ENCODE results near the gene COL25A1.

The COL25A1 gene

GRCh38 chr4:108926061-108926460 lies 376.4 kb downstream of the COL25A1 start:
- ChIA-PET CTCF (no interaction called here), POLR2A (no interaction called here)
- TF ChIP-seq, protein P1, sequence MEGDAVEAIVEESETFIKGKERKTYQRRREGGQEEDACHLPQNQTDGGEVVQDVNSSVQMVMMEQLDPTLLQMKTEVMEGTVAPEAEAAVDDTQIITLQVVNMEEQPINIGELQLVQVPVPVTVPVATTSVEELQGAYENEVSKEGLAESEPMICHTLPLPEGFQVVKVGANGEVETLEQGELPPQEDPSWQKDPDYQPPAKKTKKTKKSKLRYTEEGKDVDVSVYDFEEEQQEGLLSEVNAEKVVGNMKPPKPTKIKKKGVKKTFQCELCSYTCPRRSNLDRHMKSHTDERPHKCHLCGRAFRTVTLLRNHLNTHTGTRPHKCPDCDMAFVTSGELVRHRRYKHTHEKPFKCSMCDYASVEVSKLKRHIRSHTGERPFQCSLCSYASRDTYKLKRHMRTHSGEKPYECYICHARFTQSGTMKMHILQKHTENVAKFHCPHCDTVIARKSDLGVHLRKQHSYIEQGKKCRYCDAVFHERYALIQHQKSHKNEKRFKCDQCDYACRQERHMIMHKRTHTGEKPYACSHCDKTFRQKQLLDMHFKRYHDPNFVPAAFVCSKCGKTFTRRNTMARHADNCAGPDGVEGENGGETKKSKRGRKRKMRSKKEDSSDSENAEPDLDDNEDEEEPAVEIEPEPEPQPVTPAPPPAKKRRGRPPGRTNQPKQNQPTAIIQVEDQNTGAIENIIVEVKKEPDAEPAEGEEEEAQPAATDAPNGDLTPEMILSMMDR (IDR thresholded peaks at IDR 0.05; ENCODE audit: insufficient read depth, low read length, missing control alignments) = no peak
- DNase-seq (ENCODE audit: low read depth, low spot score) = no peak
- H3K4me3 ChIP-seq (ENCODE audit: low read depth, low read length) = no peak overlapping the region

GRCh38 chr4:108922191-108922590 lies 380.3 kb downstream of the COL25A1 start:
- DNase-seq (ENCODE audit: low read depth, low spot score) = no peak
- TF ChIP-seq, protein P1 (IDR thresholded peaks at IDR 0.05; ENCODE audit: insufficient read depth, low read length, missing control alignments) = no peak
- POLR2A ChIA-PET = no interaction called here
- CTCF ChIA-PET = interaction anchor here (1.4 kb wide), 1 partner anchor 9 kb away, joined by 5 read pairs; no protein-coding TSS in a partner anchor
- no peak overlapping the region for H3K4me3 ChIP-seq (ENCODE audit: low read depth, low read length)

- CTCF ChIA-PET = interaction anchor here (1.4 kb wide), 1 partner anchor 8 kb away, joined by 5 read pairs; no protein-coding TSS in a partner anchor
- DNase-seq (ENCODE audit: low read depth, low spot score) = no peak
- no peak overlapping the region for H3K4me3 ChIP-seq (ENCODE audit: low read depth, low read length)
- POLR2A ChIA-PET = no interaction called here
- TF ChIP-seq, protein P1 (IDR thresholded peaks at IDR 0.05; ENCODE audit: insufficient read depth, low read length, missing control alignments) = no peak
Measured at GRCh38 chr4:108920395-108921087, 381.9 kb downstream of the COL25A1 start.

DNA sequence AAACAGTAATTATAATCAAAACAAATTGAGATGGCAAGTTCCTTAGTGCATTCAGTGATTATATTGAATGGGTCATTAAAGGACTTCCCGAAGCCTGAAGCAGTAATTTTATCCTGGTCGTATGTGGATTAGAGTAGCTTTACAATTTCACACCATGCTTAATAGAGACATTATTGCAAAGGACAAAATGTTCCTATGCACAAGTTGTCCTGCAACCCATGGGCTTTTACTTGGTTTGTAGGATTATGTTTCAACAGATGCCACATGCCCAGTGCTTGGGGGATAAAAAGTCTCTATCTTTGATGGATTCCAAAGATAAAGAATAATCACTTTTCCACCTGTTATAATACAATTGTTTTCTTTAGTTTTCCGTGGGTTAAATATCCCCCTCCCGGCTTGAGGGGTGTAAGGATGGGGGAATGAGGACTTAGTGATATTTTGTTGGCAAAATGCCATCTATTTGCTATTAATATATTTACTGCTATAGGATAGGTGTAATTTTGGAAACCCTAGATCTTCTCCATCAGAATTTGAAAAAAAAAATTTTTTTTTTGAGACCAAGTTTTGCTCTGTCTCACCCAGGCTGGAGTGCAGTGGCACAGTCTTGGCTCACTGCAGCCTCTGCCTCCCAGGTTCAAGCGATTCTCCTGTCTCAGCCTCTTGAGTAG lies 383.1 kb downstream of the COL25A1 start:
- no peak overlapping the region for H3K4me3 ChIP-seq (ENCODE audit: low read depth, low read length)
- TF ChIP-seq, protein P1 (IDR thresholded peaks at IDR 0.05; ENCODE audit: insufficient read depth, low read length, missing control alignments) = no peak
- CTCF ChIA-PET = no interaction called here
- POLR2A ChIA-PET = no interaction called here
- no peak for DNase-seq (ENCODE audit: low read depth, low spot score)

GRCh38 chr4:108917255-108917654 lies 385.2 kb downstream of the COL25A1 start:
- TF ChIP-seq, protein P1 (IDR thresholded peaks at IDR 0.05; ENCODE audit: insufficient read depth, low read length, missing control alignments) = no peak
- CTCF ChIA-PET = no interaction called here
- no peak for DNase-seq (ENCODE audit: low read depth, low spot score)
- POLR2A ChIA-PET = no interaction called here
- H3K4me3 ChIP-seq (ENCODE audit: low read depth, low read length) = no peak overlapping the region

DNA sequence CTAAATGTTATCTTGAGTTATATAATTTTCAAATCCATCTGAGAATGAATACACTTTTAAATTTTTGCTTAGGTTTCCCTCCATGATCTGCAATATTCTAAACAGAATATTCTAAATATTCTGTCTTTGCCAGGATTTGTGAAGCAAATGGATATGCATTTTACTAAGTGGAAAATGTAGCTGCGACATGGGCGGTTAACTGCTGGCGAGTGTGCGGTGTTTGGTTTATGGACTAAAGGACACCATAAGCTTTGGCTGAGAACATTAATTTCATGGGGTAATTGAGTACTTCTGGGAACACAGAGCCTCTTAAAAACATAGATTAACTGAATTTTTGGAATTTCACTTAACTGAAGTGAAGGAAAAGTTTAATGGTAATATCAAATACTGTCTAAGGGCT lies 385.8 kb downstream of the COL25A1 start:
- DNase-seq (ENCODE audit: low read depth, low spot score) = no peak
- POLR2A ChIA-PET = no interaction called here
- CTCF ChIA-PET = no interaction called here
- H3K4me3 ChIP-seq (ENCODE audit: low read depth, low read length) = no peak overlapping the region
- TF ChIP-seq, protein P1 (IDR thresholded peaks at IDR 0.05; ENCODE audit: insufficient read depth, low read length, missing control alignments) = no peak
